Activated T-cell treated with anti-CD3 and anti-CD28 coated beads for 48 hours (primary cell): ENCODE measurements around the gene KCNQ5.

Experiments used
- DNase-seq: peaks from one replicate; pipeline ENCODE4 v3.0.0-alpha.2; 2020; ENCODE audit warnings: low read depth

KCNQ5 gene

GRCh38 chr6:72675396-72675795 lies 53.5 kb downstream of the KCNQ5 start:
- DNase-seq = no peak

- DNase-seq = no peak
These were observed 55.1 kb downstream of the KCNQ5 start for GRCh38 chr6:72676995-72677394.

GRCh38 chr6:72677740-72678139 lies 55.9 kb downstream of the KCNQ5 start:
- no peak for DNase-seq

- no peak for DNase-seq
These were observed 61.9 kb downstream of the KCNQ5 start for GRCh38 chr6:72683797-72684196.

GRCh38 chr6:72689107-72689954 lies 67.5 kb downstream of the KCNQ5 start:
- DNase-seq = no peak

GRCh38 chr6:72691249-72691648 lies 69.4 kb downstream of the KCNQ5 start:
- no peak for DNase-seq

GRCh38 chr6:72696055-72696454 lies 74.2 kb downstream of the KCNQ5 start:
- no peak for DNase-seq

- DNase-seq = no peak
These were observed 77.3 kb downstream of the KCNQ5 start for GRCh38 chr6:72699159-72699558.

GRCh38 chr6:72702421-72702820 lies 80.6 kb downstream of the KCNQ5 start:
- no peak for DNase-seq

GRCh38 chr6:72703093-72703492 lies 81.2 kb downstream of the KCNQ5 start:
- DNase-seq = no peak

GRCh38 chr6:72704979-72705378 lies 83.1 kb downstream of the KCNQ5 start:
- no peak for DNase-seq

- no peak for DNase-seq
These were observed 87.6 kb downstream of the KCNQ5 start for GRCh38 chr6:72709431-72709830.

GRCh38 chr6:72711731-72712130 lies 89.9 kb downstream of the KCNQ5 start:
- no peak for DNase-seq

GRCh38 chr6:72712910-72713309 lies 91.0 kb downstream of the KCNQ5 start:
- no peak for DNase-seq

GRCh38 chr6:72715119-72715518 lies 93.3 kb downstream of the KCNQ5 start:
- no peak for DNase-seq

- no peak for DNase-seq
These were observed 95.1 kb downstream of the KCNQ5 start for GRCh38 chr6:72716916-72717315.

GRCh38 chr6:72720464-72720863 lies 98.6 kb downstream of the KCNQ5 start:
- DNase-seq = no peak

- DNase-seq = no peak
These were observed 99.5 kb downstream of the KCNQ5 start for GRCh38 chr6:72721346-72721745.

- DNase-seq = no peak
These were observed 102.7 kb downstream of the KCNQ5 start for GRCh38 chr6:72724545-72724944.

GRCh38 chr6:72728706-72729343 lies 107.0 kb downstream of the KCNQ5 start:
- no peak for DNase-seq

GRCh38 chr6:72733045-72733444 lies 111.2 kb downstream of the KCNQ5 start:
- no peak for DNase-seq

GRCh38 chr6:72738091-72738490 lies 116.2 kb downstream of the KCNQ5 start:
- DNase-seq = no peak

GRCh38 chr6:72739368-72739779 lies 117.5 kb downstream of the KCNQ5 start:
- DNase-seq = no peak

GRCh38 chr6:72740135-72740534 lies 118.3 kb downstream of the KCNQ5 start:
- peak; percentile 1 for DNase-seq
